ENCODE results near the gene CDKN1A. TPM values are rescaled to one million over a fixed set of nuclear protein-coding genes. Genes with fewer than 3 reads are reported as not detected.

CDKN1A gene
- total RNA-seq, 2 experiments from 2014 or later, result 36.7 to 39.5 TPM

GRCh38 chr6:36684447-36684812 lies 5.9 kb downstream of the CDKN1A start:
- CTCF ChIA-PET, result interaction anchor here (1.3 to 3.1 kb wide), 2 partner anchors 36 to 82 kb away, joined by 3 to 8 read pairs; no protein-coding TSS in a partner anchor
- Mint-ChIP-seq H3K27me3 (peaks cover 3% of the 10 kb centered on the region), H3K4me1 (peaks cover 35% of the 10 kb centered on the region), H3K36me3 (ENCODE audit: low read depth) (peaks cover 49% of the 10 kb centered on the region), H3K4me3 (no peak overlapping the region), H3K9me3 (no peaks in the 10 kb centered on the region), H3K27ac (no peak overlapping the region)
- POLR2A ChIA-PET, result no interaction called here
- DNase-seq, result no peak

GRCh38 chr6:36685166-36685924 lies 6.8 kb downstream of the CDKN1A start:
- CTCF ChIA-PET, result interaction anchor here (0.7 to 1.4 kb wide), 3 partner anchors 35 to 70 kb away, joined by 3 to 4 read pairs (median 3); no protein-coding TSS in a partner anchor
- no peaks in the 10 kb centered on the region for H3K27me3 Mint-ChIP-seq
- no peak overlapping the region for H3K27ac Mint-ChIP-seq
- H3K9me3 Mint-ChIP-seq, result no peaks in the 10 kb centered on the region
- H3K36me3 Mint-ChIP-seq (ENCODE audit: low read depth), result peaks cover 46% of the 10 kb centered on the region
- DNase-seq, result no peak
- POLR2A ChIA-PET, result no interaction called here
- peaks cover 36% of the 10 kb centered on the region for H3K4me1 Mint-ChIP-seq
- H3K4me3 Mint-ChIP-seq, result no peak overlapping the region

GRCh38 chr6:36685926-36686667 lies 7.6 kb downstream of the CDKN1A start:
- no peak overlapping the region for H3K27ac Mint-ChIP-seq
- no peak for DNase-seq
- H3K36me3 Mint-ChIP-seq (ENCODE audit: low read depth), result peaks cover 39% of the 10 kb centered on the region
- peaks cover 35% of the 10 kb centered on the region for H3K4me1 Mint-ChIP-seq
- no peaks in the 10 kb centered on the region for H3K27me3 Mint-ChIP-seq
- CTCF ChIA-PET, result interaction anchor here (0.7 to 1.4 kb wide), 2 partner anchors 48 to 71 kb away, joined by 3 to 4 read pairs; no protein-coding TSS in a partner anchor
- no peak overlapping the region for H3K4me3 Mint-ChIP-seq
- no peaks in the 10 kb centered on the region for H3K9me3 Mint-ChIP-seq
- POLR2A ChIA-PET, result no interaction called here

- H3K9me3 Mint-ChIP-seq, result no peaks in the 10 kb centered on the region
- no peak for DNase-seq
- no peak overlapping the region for H3K27ac Mint-ChIP-seq
- no peak overlapping the region for H3K4me3 Mint-ChIP-seq
- CTCF ChIA-PET, result interaction anchor here (1.4 kb wide), 1 partner anchor 47 kb away, joined by 3 read pairs; no protein-coding TSS in a partner anchor
- H3K36me3 Mint-ChIP-seq (ENCODE audit: low read depth), result peaks cover 37% of the 10 kb centered on the region
- POLR2A ChIA-PET, result no interaction called here
- H3K4me1 Mint-ChIP-seq, result peaks cover 40% of the 10 kb centered on the region
- H3K27me3 Mint-ChIP-seq, result no peaks in the 10 kb centered on the region
These were observed 8.4 kb downstream of the CDKN1A start for GRCh38 chr6:36686668-36687513.

- POLR2A ChIA-PET, result no interaction called here
These were observed 9.7 kb downstream of the CDKN1A start for GRCh38 chr6:36688063-36688738.

GRCh38 chr6:36688739-36689075 lies 10.2 kb downstream of the CDKN1A start:
- DNase-seq, result no peak
- Mint-ChIP-seq H3K27me3 (no peaks in the 10 kb centered on the region), H3K27ac (no peak overlapping the region), H3K4me3 (no peak overlapping the region), H3K4me1 (peaks cover 40% of the 10 kb centered on the region), H3K9me3 (no peaks in the 10 kb centered on the region), H3K36me3 (ENCODE audit: low read depth) (peaks cover 31% of the 10 kb centered on the region)
- ChIA-PET CTCF (no interaction called here), POLR2A (no interaction called here)

More at GRCh38 chr6:36688063-36688738, 9.7 kb downstream of the CDKN1A start:
- no peak for DNase-seq
- H3K36me3 Mint-ChIP-seq (ENCODE audit: low read depth), result peaks cover 36% of the 10 kb centered on the region
- no peaks in the 10 kb centered on the region for H3K27me3 Mint-ChIP-seq
- H3K9me3 Mint-ChIP-seq, result no peaks in the 10 kb centered on the region
- H3K27ac Mint-ChIP-seq, result no peak overlapping the region
- H3K4me3 Mint-ChIP-seq, result no peak overlapping the region
- peaks cover 41% of the 10 kb centered on the region for H3K4me1 Mint-ChIP-seq
- CTCF ChIA-PET, result no interaction called here

GRCh38 chr6:36691011-36691410 lies 12.5 kb downstream of the CDKN1A start:
- Mint-ChIP-seq H3K4me1 (peaks cover 42% of the 10 kb centered on the region), H3K27me3 (no peaks in the 10 kb centered on the region), H3K27ac (no peak overlapping the region), H3K4me3 (no peak overlapping the region), H3K36me3 (ENCODE audit: low read depth) (peaks cover 13% of the 10 kb centered on the region), H3K9me3 (no peaks in the 10 kb centered on the region)
- ChIA-PET POLR2A (no interaction called here), CTCF (interaction anchor here (0.7 to 1.6 kb wide), 6 partner anchors 8 to 101 kb away, joined by 3 to 8 read pairs (median 4); no protein-coding TSS in a partner anchor)
- no peak for DNase-seq

GRCh38 chr6:36691612-36692011 lies 13.1 kb downstream of the CDKN1A start:
- Mint-ChIP-seq H3K9me3 (no peaks in the 10 kb centered on the region), H3K4me1 (peaks cover 44% of the 10 kb centered on the region), H3K36me3 (ENCODE audit: low read depth) (peaks cover 7% of the 10 kb centered on the region), H3K27me3 (no peaks in the 10 kb centered on the region), H3K27ac (peak overlapping the region; percentile 83), H3K4me3 (no peak overlapping the region)
- ChIA-PET CTCF (interaction anchor here (1.1 kb wide), 1 partner anchor 9 kb away, joined by 4 read pairs; no protein-coding TSS in a partner anchor), POLR2A (no interaction called here)
- DNase-seq, result no peak

GRCh38 chr6:36692220-36692619 lies 13.7 kb downstream of the CDKN1A start:
- ChIA-PET CTCF (interaction anchor here (0.5 to 1.3 kb wide), 4 partner anchors 11 to 317 kb away, joined by 3 read pairs; no protein-coding TSS in a partner anchor), POLR2A (no interaction called here)
- H3K4me3 Mint-ChIP-seq, result no peak overlapping the region
- peak overlapping the region; percentile 83 for H3K27ac Mint-ChIP-seq
- H3K9me3 Mint-ChIP-seq, result no peaks in the 10 kb centered on the region
- no peaks in the 10 kb centered on the region for H3K27me3 Mint-ChIP-seq
- peaks cover 47% of the 10 kb centered on the region for H3K4me1 Mint-ChIP-seq
- peak; percentile 70 for DNase-seq
- H3K36me3 Mint-ChIP-seq (ENCODE audit: low read depth), result peaks cover 3% of the 10 kb centered on the region

- no peak for DNase-seq
- Mint-ChIP-seq H3K36me3 (ENCODE audit: low read depth) (no peaks in the 10 kb centered on the region), H3K27ac (peak overlapping the region; percentile 83), H3K9me3 (no peaks in the 10 kb centered on the region), H3K4me3 (no peak overlapping the region), H3K4me1 (peaks cover 47% of the 10 kb centered on the region), H3K27me3 (no peaks in the 10 kb centered on the region)
- ChIA-PET CTCF (interaction anchor here (1.0 to 1.3 kb wide), 4 partner anchors 10 to 78 kb away, joined by 3 read pairs; no protein-coding TSS in a partner anchor), POLR2A (no interaction called here)
These were observed 14.6 kb downstream of the CDKN1A start for GRCh38 chr6:36692861-36693702.

GRCh38 chr6:36694616-36695015 lies 16.1 kb downstream of the CDKN1A start:
- H3K36me3 Mint-ChIP-seq (ENCODE audit: low read depth), result no peaks in the 10 kb centered on the region

More at GRCh38 chr6:36694616-36695015, 16.1 kb downstream of the CDKN1A start:
- ChIA-PET CTCF (interaction anchor here (1.4 kb wide), 1 partner anchor 18 kb away, joined by 3 read pairs; no protein-coding TSS in a partner anchor), POLR2A (no interaction called here)
- no peaks in the 10 kb centered on the region for H3K9me3 Mint-ChIP-seq
- no peak overlapping the region for H3K27ac Mint-ChIP-seq
- H3K27me3 Mint-ChIP-seq, result no peaks in the 10 kb centered on the region
- H3K4me3 Mint-ChIP-seq, result no peak overlapping the region
- H3K4me1 Mint-ChIP-seq, result peaks cover 47% of the 10 kb centered on the region
- no peak for DNase-seq
